ENCODE measurements around the gene ATXN7L1.

- TF ChIP-seq SUZ12 (IDR thresholded peaks at IDR 0.05; ENCODE audit: extremely low read depth, insufficient read depth, insufficient read length) (no peak), YY1 (IDR thresholded peaks at IDR 0.05; ENCODE audit: insufficient read depth, insufficient read length) (no peak)
These were observed 264.3 kb downstream of the ATXN7L1 start for GRCh38 chr7:105611856-105612775.
